GM23338 (cell line): ENCODE results near the gene AQP4.

Experiments
- CREB1 ChIP-seq: fragments of 250-450 bp; sonication (Bioruptor Pico); IDR thresholded peaks from 2 replicates; pipeline ENCODE4 v1.5.0; 2020; ENCODE audit warnings: low read depth, mild to moderate bottlenecking, moderate library complexity
- CTCF ChIP-seq, 2 experiments: fragments of 200-600 bp in 1 of 2; sonication (generic) in 1 of 2; conservative IDR thresholded peaks; 2 replicates each; pipeline versions ENCODE4 v1.5.1 to v1.6.1; 2016 to 2017; ENCODE audit warnings: antibody characterized with exemption in 2 of 2, low read depth in 2 of 2, mild to moderate bottlenecking in 2 of 2, moderate library complexity in 1 of 2
- EZH2 ChIP-seq: fragments of 200-600 bp; sonication (generic); IDR thresholded peaks from one replicate; pipeline ENCODE4 v1.8.0; 2017; ENCODE audit warnings: antibody characterized with exemption, mild to moderate bottlenecking, low read depth; ENCODE audit not compliant: unreplicated experiment
- EZH2phosphoT487 ChIP-seq: fragments of 200-600 bp; sonication (generic); IDR thresholded peaks from one replicate; pipeline ENCODE4 v1.8.1; 2018; ENCODE audit warnings: antibody characterized with exemption; ENCODE audit not compliant: unreplicated experiment
- POLR2AphosphoS5 ChIP-seq: IDR thresholded peaks from 2 replicates; pipeline ENCODE4 v1.6.1; 2016; ENCODE audit warnings: antibody characterized with exemption, low read depth
- REST ChIP-seq: IDR thresholded peaks from one replicate; pipeline ENCODE4 v1.6.1; 2018; ENCODE audit warnings: antibody characterized with exemption; ENCODE audit not compliant: unreplicated experiment
- ZNF114 ChIP-seq: fragments of 250-450 bp; sonication (Bioruptor Pico); IDR thresholded peaks from 2 replicates; pipeline ENCODE4 v1.5.0; 2020; ENCODE audit warnings: mild to moderate bottlenecking, moderate library complexity

GRCh38 chr18:26813043-26813442 is 52.5 kb downstream of the AQP4 start:
- TF ChIP-seq CTCF (conservative IDR thresholded peaks at IDR 0.05; ENCODE audit: low read depth in 2 of 2) = peak; percentile 92 to 96
- no peak for TF ChIP-seq POLR2AphosphoS5
- TF ChIP-seq EZH2phosphoT487 = no peak
- no peak for TF ChIP-seq EZH2
- no peak for TF ChIP-seq ZNF114
- no peak for TF ChIP-seq CREB1 (CRISPR knock-in tag)
- TF ChIP-seq REST = no peak
